ENCODE measurements around the gene OCIAD1.

OCIAD1 gene

DNA sequence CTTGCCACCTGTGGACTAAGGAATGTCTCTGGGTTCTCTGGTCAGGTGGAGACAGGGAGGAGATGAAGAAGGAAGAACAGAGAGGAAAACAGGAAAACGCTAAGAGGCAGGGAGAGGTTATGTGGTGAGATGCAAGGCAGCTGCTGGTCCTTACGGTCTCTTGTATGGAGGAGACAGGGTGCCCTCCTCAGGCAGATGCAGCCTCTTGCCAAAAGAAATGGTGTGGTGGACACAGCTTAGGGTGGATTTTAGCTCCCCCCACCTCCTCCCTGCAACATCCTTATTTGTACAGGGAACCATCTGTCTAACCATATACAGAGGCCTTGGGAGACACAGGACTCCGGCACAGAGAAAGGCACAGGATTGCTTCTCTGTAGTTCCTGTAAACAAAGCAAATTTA is 66.0 kb downstream of the OCIAD1 start:
- FAIRE-seq: no peak

DNA sequence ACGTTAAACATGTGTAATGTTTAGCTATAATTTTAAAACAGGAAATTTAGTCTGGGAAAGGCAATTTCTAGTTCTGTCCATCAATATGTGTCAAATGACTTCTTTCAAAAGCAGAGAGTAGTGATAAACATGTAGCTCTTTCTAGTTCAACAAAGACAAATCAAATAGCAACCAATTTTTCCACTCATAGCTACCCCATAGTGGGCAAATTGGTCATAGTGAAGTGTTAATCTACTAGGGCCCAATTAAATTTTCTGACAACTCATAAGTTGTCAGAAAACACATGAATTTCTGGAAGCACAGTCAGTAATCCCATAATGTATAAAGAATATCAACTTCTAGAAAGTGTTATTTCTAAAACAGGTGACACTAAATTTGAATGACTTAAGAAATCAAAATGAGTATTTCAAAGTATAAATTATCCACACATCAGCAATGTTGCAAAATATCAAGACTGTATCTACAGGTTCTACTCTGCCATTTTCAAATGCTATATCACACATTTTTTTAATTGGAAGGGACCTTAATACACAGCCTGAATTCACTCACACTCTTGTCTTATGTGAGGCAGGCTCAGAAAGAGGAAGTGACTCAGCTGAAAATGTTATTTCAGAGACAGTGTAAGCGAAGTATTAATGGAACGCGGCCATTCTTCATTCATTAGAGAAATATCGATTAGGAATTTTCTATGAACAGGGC is 68.0 kb downstream of the OCIAD1 start:
- no peak for FAIRE-seq

DNA sequence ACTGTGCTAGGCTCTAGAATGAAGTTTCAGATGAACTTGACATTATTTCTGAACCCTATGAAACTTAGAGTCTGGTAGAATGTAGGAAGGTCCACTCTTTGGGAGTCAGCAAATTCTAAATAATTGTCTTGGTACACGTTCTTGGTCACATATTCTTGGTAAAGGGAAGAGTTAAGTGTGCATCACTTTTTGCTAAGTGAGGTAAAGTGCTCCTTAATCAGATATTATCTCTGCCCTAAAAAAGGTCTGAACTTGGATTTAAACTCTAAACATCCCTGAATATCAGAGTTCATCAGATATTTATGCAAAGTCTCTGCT is 68.5 kb downstream of the OCIAD1 start:
- no peak for FAIRE-seq

DNA sequence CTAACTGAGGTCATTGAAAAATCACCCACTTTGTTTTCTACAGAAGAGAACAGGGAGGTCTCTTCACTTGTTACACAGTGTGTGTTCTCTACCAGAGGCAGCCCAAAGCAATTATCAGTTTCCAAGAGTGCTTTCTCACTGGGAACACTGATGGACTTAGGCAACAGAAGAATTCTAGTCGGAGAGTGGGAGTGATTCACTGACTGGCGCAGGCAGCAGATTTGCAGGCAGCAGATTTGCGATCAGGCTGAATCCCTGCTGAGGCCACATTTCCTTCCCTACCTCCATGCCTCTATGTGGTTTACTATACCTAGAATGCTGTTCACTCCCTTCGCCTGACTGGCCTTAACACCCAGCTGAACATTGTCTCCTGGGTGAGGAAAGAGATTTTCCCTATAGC is 69.1 kb downstream of the OCIAD1 start:
- FAIRE-seq: no peak

DNA sequence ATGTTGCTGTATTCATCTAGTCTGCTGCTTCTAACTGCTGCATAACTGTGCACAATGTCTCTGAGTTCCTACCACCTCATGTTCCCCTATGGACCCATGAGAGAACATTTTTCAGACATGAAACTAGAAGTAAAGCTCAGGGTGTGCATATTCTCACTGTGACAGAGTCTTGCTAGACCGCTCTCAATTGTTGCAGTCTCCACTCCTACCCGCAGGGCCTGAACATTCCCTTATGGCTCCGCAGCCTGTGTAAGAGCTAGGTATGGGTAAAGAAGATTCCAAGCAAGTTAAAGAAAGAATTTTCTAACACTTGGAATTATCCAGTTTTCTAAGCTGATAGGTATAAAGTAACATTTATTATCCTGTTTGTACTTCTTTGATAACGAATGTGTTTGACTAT is 70.3 kb downstream of the OCIAD1 start:
- FAIRE-seq: no peak

DNA sequence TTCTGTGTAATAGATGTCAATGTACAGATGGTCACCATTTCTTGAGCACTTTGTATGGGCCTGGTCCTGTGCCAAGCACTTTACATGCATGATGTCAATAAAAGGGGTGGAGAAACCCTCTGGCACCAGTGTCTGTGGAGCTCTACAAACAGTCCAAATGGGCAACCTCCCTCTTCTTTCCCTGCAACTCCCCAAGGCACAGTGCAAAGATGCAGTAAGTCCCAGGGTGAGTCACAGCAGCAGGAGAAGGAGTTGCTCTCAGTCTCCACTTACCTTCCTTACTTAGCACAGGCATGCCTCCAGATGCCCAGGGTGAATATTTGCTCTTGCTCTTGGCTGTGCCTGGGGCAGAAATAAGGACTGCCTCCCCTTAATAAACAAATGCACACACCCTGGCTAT is 71.4 kb downstream of the OCIAD1 start:
- FAIRE-seq: no peak

DNA sequence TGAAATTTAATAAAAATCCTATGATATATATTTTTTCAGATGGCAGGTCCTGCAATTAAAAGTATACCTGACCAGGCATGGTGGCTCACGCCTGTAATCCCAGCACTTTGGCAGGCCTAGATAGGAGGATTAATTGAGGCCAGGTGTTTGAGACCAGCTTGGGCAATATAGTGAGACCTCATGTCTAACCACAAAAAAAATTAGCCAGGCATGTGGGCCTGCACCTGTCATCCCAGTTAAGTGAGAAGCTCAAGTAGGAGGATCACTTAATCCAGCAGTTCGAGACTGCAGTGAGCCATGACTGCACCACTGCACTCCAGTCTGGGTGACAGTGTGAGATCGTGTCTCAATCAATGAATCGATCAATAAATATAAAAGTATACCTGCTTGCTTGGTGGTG is 73.2 kb downstream of the OCIAD1 start:
- no peak for FAIRE-seq

DNA sequence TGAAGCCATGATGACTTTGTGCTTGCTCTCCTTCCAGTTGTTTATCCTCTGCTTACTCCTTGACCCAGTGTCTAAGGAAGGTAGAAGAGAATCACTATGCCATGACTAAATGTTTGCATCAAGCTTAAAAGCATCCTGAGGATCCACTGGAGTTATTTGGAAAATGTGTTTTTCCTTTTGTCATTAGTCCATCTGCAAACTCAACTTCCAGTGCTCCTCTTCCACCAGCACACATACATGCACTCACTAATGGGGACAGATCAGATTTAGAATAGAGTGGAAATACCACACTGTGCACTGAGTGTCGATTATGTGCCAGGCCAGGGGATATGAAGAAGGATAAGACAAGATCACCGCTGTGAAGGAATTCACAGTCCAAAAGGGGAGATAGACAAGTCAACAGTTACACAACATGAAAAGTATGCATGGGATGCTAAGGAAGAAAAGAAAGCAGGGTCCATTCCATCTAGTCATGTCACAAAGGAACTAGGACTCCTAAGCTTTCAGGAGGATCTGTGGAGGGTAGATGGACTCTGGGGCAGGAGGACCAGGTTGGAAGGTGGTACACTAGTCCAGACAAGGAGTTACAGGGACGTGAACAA is 73.8 kb downstream of the OCIAD1 start:
- FAIRE-seq: no peak

DNA sequence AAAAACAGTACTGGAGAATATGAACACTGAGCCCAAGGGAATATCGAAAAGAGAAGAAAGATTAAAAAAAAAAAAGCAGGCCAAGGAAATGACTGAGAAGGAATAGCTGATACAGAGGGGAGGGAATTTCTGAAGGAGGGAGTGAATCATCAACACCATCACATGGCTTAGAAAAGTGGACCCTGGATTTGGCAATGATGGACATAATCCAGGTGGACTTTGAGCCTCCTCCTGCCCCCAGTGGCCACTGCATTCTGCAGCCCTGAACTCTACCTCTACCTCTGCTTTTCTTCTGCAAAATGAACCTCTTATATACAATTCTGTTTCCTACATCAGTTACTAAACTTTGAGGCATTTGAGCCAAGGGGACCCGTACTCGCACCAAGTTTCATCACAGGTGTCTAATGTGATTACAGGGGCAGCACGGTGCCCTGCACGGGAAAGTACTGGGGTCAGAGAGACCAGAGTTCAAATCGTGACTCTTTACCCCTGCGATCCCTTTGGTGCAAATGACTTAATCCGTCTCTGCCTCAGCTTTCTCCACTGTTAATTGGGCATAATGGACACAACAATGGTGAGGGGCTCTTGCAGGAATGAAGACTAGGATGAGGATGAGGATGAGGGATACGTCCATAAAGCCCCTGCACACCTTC is 74.6 kb downstream of the OCIAD1 start:
- FAIRE-seq: no peak

DNA sequence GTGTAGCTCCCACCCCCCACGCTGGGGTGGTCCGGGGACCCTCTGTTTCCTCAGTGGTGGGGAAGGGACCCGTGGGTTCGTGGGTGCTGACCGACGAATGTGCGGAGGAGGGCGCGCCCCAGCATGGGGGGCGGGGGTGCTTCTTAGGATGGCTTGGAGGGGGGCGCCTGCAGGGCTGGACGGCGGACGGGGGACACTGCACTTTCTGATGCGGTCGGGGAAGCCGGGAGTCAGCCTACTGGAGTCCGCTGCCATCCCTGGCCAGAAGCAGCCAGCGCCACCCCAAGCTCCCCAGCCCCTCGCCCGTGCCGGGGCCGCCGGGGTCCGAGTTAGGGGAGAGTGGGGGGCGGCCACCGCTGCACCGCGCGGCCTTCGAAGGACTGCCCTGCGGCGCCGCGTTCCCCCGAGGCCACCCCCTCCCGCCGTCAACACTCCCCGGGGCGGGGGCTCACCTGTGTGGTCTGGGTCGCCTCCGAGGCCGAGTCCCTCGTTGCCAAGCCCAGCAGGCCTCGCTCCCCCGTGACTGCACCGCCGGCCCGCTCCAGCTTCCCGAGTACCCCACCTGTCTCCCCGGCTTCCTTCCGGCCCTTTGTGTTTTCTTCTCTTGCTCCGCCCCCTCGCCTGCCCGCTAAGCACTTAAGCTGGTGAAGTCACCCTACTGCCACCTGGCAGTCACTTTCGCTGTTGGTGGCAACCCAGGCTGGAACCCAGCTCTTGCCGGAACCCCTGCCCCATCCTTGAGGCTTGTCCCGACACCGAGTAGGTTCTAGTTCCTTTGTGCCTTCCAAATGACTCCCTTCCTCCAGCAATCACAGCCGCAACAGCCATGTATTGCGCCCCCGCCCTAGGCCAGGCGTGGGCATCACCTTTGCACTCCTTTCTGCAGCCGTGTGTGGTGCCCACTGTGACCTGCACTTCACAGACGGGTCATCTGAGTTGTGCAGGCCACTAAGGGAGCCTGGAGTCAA is 75.6 kb downstream of the OCIAD1 start, which contains the start of gene OCIAD2:
TSS of gene OCIAD2 (minus strand) at position 569 of the 968 bp plus-strand sequence. CDS start 2,225 bp downstream, outside the sequence.
- FAIRE-seq: no peak

DNA sequence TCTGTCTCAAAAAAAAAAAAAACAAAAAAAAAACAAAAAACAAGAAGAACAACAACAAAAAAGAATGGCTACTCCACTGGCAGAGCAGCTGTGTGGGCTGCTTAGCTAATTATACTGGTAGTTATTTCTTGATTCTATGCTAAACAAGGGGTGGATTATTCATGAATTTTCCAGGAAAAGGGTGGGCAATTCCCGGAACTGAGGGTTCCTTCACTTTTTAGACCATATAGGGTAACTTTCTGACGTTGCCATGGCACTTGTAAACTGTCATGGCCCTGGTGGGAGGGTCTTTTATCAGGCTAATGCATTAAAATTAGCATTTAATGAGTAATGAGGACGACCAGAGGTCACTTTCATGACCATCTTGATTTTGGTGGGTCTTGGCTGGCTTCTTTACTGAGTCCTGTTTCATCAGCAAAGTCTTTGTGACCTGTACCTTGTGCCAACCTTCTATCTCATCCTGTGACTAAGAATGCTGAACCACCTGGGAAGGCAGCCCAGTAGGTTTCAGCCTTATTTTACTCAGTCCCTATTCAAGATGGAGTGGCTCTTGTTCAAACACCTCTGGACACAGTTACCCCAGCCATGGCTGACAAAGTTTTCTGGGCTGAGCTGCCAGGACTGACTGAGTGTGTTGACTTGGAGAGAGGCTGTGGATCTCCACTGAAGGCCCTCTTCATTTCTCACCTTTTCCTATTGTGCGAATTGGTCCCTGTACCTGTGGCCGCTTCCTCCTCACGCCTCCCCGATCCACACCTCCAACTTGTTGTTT is 77.0 kb downstream of the OCIAD1 start:
- no peak for FAIRE-seq

DNA sequence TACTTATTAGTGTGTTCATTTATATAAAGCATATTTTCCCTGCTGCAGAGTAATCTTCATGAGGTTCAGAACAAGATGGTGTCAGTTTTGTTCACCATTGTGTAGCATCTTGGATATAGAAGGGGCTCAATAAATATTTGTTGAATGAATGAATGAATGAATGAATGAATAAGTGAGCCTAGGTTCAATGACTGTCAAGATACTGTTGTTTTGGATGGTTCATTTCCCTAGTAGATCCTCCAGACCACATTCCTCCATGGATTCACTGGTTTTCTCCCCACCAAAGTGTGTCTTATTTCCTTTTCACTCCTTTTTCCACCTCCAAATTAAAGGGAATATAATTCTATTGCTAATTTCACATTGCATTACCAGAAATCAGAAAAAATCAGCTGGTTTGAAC is 77.8 kb downstream of the OCIAD1 start:
- FAIRE-seq: no peak

DNA sequence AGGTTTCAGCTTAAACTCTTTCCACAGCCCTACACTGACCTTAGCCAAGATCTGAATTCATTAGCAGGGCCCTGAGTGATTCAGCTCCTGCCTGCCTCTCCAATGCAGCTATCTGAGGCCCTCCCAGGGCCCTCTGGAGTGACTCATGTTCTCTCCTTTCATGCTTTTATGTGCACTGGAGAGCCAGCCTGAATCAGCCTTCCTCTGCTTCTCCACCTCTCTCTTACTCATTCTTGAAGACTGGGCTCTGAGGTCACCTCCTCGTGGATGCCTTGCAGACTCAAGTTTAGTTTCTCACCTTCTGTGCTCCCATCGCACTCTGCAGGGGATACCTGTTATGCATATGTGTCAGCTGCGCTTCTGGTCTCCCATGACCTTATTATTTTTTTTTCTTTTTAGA is 78.8 kb downstream of the OCIAD1 start:
- FAIRE-seq: no peak

DNA sequence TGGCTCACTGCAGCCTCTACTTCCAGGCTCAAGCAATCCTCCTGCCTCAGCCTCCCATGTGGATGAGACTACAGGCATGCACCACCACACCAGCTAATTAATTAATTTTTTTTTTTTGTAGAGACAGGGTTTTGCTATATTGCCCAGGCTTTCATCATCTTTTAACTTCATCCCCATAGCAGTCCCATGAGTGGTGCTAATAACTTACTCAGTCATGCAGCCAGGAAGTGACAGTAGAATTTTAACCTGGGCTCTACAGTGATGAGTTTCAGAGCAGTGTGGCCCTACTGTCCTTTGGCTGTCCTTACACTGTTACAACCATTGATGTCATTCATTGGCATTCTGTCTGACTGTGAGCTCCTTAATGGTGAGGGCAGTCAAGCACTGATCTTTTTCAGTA is 79.6 kb downstream of the OCIAD1 start:
- FAIRE-seq: no peak
